KBM-7 (cell line): ENCODE data around the gene AKAP14.
A peak's percentile ranks its signal among the peaks of the same experiment; 100 is the strongest.
"Not testable (repeated sequence)": the region's sequence is repeated elsewhere in the genome, so short reads cannot be mapped to it uniquely, and the experiment has no call there.

Source experiments
- DNase-seq: peaks from one replicate; pipeline ENCODE4 v3.0.0-alpha.2; 2015
- in situ Hi-C: fragments of 300-500 bp; cut with MboI; formaldehyde crosslinking; loops from 2 replicates; pipeline ENCODE4 v1.14.3; 2020; ENCODE audit warnings: low sequenced_read_pairs, low pct_unique_long_range_greater_than_20kb, mixed read lengths

Gene AKAP14

GRCh38 chrX:119895843-119896326 is at the start of gene AKAP14:
AKAP14 (plus strand) TSS chrX:119895893; CDS start chrX:119903224, 7,331 bp downstream.
- no peak for DNase-seq
- in situ Hi-C loops, result no loop called here

- peak; percentile 100 for DNase-seq
- in situ Hi-C loops, result no loop called here
Observed at GRCh38 chrX:119852382-119853353, 43.0 kb upstream of the AKAP14 start, which contains the start of gene UPF3B. UPF3B (minus strand) TSS chrX:119852963; CDS start chrX:119852928, 35 bp downstream.

- DNase-seq, result no peak
- in situ Hi-C loops, result no loop called here
Observed at GRCh38 chrX:119853444-119853843, 42.2 kb upstream of the AKAP14 start.

- in situ Hi-C loops, result no loop called here
- peak; percentile 56 for DNase-seq
Observed at GRCh38 chrX:119870626-119871131, 25.0 kb upstream of the AKAP14 start.

- no peak for DNase-seq
- in situ Hi-C loops, result no loop called here
Observed at GRCh38 chrX:119871245-119871598, 24.5 kb upstream of the AKAP14 start.

- DNase-seq, result peak; percentile 96
- in situ Hi-C loops, result no loop called here
Observed at GRCh38 chrX:119871599-119872395, 23.9 kb upstream of the AKAP14 start, which contains the start of the genes NDUFA1 and RNF113A. NDUFA1 (plus strand) TSS chrX:119871832; CDS start chrX:119871912, 80 bp downstream. RNF113A (minus strand) TSS chrX:119871733; CDS start chrX:119871613, 120 bp downstream.

- DNase-seq, result no peak
- in situ Hi-C loops, result no loop called here
Observed at GRCh38 chrX:119878740-119879139, 17.0 kb upstream of the AKAP14 start.

GRCh38 chrX:119880076-119880475 is 15.6 kb upstream of the AKAP14 start:
- DNase-seq, result peak; percentile 31
- in situ Hi-C loops, result no loop called here

- in situ Hi-C loops, result no loop called here
- peak; percentile 83 for DNase-seq
Observed at GRCh38 chrX:119880552-119881437, 14.9 kb upstream of the AKAP14 start.

- in situ Hi-C loops, result no loop called here
- DNase-seq, result peak; percentile 43
Observed at GRCh38 chrX:119885554-119886428, 9.9 kb upstream of the AKAP14 start.

GRCh38 chrX:119887721-119888425 is 7.8 kb upstream of the AKAP14 start:
- peak; percentile 73 for DNase-seq
- in situ Hi-C loops, result no loop called here

GRCh38 chrX:119890626-119891025 is 5.1 kb upstream of the AKAP14 start:
- DNase-seq, in situ Hi-C loops: not testable (repeated sequence)

- in situ Hi-C loops, DNase-seq: not testable (repeated sequence)
Observed at GRCh38 chrX:119891961-119892692, 3.6 kb upstream of the AKAP14 start.

GRCh38 chrX:119899125-119899524 is 3.4 kb downstream of the AKAP14 start:
- in situ Hi-C loops, result no loop called here
- DNase-seq, result peak; percentile 84

- in situ Hi-C loops, result no loop called here
Observed at GRCh38 chrX:119900976-119901375, 5.3 kb downstream of the AKAP14 start.

GRCh38 chrX:119916310-119916709 is 20.6 kb downstream of the AKAP14 start:
- no peak for DNase-seq
- in situ Hi-C loops, result no loop called here

More at GRCh38 chrX:119900976-119901375, 5.3 kb downstream of the AKAP14 start:
- no peak for DNase-seq
